ENCODE measurements around the gene CPD.
A peak's percentile ranks its signal among the peaks of the same experiment; 100 is the strongest.

Gene CPD

GRCh38 chr17:30472238-30472890 lies 93.6 kb downstream of the CPD start:
- TF ChIP-seq CTCF (IDR thresholded peaks at IDR 0.05; ENCODE audit: low read depth, low read length, missing control alignments) = no peak
- DNase-seq (ENCODE audit: low read depth) = no peak
- in situ Hi-C loops (cut with HindIII; ENCODE audit: low sequenced_read_pairs) = no loop called here
- no peak overlapping the region for H3K4me3 ChIP-seq (ENCODE audit: low read depth, low read length)

- no peak overlapping the region for H3K4me3 ChIP-seq (ENCODE audit: low read depth, low read length)
- in situ Hi-C loops (cut with HindIII; ENCODE audit: low sequenced_read_pairs) = no loop called here
- DNase-seq (ENCODE audit: low read depth) = no peak
- TF ChIP-seq CTCF (IDR thresholded peaks at IDR 0.05; ENCODE audit: low read depth, low read length, missing control alignments) = no peak
Measured at GRCh38 chr17:30475206-30475605, 96.5 kb downstream of the CPD start.

- no peak for DNase-seq (ENCODE audit: low read depth)
- TF ChIP-seq CTCF (IDR thresholded peaks at IDR 0.05; ENCODE audit: low read depth, low read length, missing control alignments) = no peak
- peak overlapping the region; percentile 75 for H3K4me3 ChIP-seq (ENCODE audit: low read depth, low read length)
- in situ Hi-C loops (cut with HindIII; ENCODE audit: low sequenced_read_pairs) = no loop called here
Measured at GRCh38 chr17:30476726-30477082, 98.0 kb downstream of the CPD start.

GRCh38 chr17:30477083-30477773 lies 98.5 kb downstream of the CPD start, which contains the start of gene GOSR1:
Gene GOSR1, plus strand, starts transcription at chr17:30477408. Its CDS starts 26 bp downstream, at chr17:30477434.
- in situ Hi-C loops (cut with HindIII; ENCODE audit: low sequenced_read_pairs) = no loop called here
- peak within 1 kb of the TSS; percentile 75 for H3K4me3 ChIP-seq (ENCODE audit: low read depth, low read length)
- TF ChIP-seq CTCF (IDR thresholded peaks at IDR 0.05; ENCODE audit: low read depth, low read length, missing control alignments) = peak; percentile 76
- DNase-seq (ENCODE audit: low read depth) = peak; percentile 94

- DNase-seq (ENCODE audit: low read depth) = no peak
- no peak for TF ChIP-seq CTCF (IDR thresholded peaks at IDR 0.05; ENCODE audit: low read depth, low read length, missing control alignments)
- in situ Hi-C loops (cut with HindIII; ENCODE audit: low sequenced_read_pairs) = no loop called here
- H3K4me3 ChIP-seq (ENCODE audit: low read depth, low read length) = peak overlapping the region; percentile 75
Measured at GRCh38 chr17:30477774-30478115, 99.0 kb downstream of the CPD start.

GRCh38 chr17:30482555-30482954 lies 103.8 kb downstream of the CPD start:
- in situ Hi-C loops (cut with HindIII; ENCODE audit: low sequenced_read_pairs) = no loop called here

More at GRCh38 chr17:30482555-30482954, 103.8 kb downstream of the CPD start:
- DNase-seq (ENCODE audit: low read depth) = no peak
- no peak overlapping the region for H3K4me3 ChIP-seq (ENCODE audit: low read depth, low read length)
- no peak for TF ChIP-seq CTCF (IDR thresholded peaks at IDR 0.05; ENCODE audit: low read depth, low read length, missing control alignments)

Measured in astrocyte of the cerebellum (primary cell).